Gastroesophageal sphincter (tissue), 3 donors: Measurements from ENCODE around the gene ERBB4.

Experiments used
- CTCF ChIP-seq, 4 experiments: fragments of 200-600 bp in 2 of 4; fragments of 450-650 bp in 2 of 4; sonication (generic) in 1 of 4; IDR thresholded peaks; one replicate each; pipeline ENCODE4 v1.5.1; 2017 to 2019; ENCODE audit warnings: antibody characterized with exemption in 4 of 4, mild to moderate bottlenecking in 2 of 4, moderate library complexity in 2 of 4
- EP300 ChIP-seq: sonication (generic); formaldehyde crosslinking; IDR thresholded peaks from one replicate; pipeline ENCODE4 v1.6.1; 2017; ENCODE audit warnings: antibody characterized with exemption, mild to moderate bottlenecking

GRCh38 chr2:211709389-211709788 is 829.2 kb downstream of the ERBB4 start:
- TF ChIP-seq CTCF (IDR thresholded peaks at IDR 0.05): no peak
- TF ChIP-seq EP300: no peak
